A172 (cell line): ENCODE measurements around the gene CFAP58. TPM values are rescaled to one million over a fixed set of nuclear protein-coding genes. Genes with fewer than 3 reads are reported as not detected.

Experiments
- DNase-seq: peaks from one replicate; pipeline ENCODE4 v3.0.0-alpha.2; 2015; ENCODE audit warnings: low spot score
- total RNA-seq: library from RNA; depleted of rRNA; stranded (reverse); fragments of >200 nt; shearing (Covaris generic); gene quantifications from 2 replicates; pipeline ENCODE4 v1.2.3, GENCODE V29; 2014; rRNA removed

The CFAP58 gene
- 0.74 and 0.83 TPM in 2 replicates for total RNA-seq

DNA sequence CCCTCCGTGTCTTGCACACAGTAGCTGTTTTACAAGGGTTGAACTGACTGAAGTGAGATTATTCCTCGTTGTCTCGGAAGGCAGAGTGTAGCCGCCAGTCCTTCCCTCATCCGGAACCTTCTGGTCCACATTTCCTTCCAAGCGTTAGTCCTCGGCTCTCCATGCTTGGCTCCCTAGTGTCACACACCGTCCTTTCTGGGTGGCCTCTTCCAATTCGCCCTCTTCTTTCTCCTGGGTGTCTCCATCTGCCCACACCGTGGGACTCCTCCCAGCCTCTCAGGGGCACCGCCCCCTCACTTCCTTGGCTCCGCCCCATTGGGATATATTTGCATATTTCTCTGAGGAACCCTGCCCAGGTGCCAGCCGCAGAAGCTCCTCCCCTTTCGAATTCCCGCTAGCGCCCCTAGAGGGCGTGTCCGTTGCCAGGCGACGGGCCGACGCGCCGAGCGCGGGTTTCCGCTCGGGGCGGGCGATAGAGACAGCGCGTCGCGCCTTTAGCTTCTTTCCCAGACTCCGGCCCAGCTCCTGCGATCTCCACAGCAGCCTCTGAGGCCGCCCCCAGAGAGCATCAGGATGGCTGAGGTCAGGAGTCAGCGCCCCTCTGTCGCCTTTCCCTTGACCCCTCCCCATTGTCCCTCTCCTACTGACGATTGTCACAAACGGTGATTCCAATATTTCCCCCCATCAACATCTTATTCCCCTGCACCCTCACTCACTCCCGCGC lies at the start of gene CFAP58:
CFAP58 (plus strand) TSS at position 509 of the 724 bp plus-strand sequence; CDS start at position 574, 65 bp downstream.
- peak; percentile 84 for DNase-seq

DNA sequence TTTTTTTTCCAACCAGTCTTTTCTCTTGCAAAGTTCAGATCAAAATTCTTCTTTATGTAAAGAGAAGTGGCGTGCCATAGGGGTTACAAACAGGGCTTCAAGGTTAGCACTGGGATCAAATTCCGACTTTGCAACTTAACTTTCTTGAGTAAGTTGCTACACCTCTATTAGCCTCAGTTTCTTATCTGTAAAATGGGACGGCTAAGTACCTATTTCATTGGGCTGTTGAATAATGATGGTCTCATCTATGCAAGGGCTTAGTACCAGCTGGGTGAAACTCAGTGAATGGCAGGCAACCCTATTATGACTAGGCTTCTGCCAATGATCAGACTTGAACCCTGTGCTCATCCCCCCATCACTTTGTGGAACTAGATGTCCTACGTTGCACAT lies 49.3 kb upstream of the CFAP58 start:
- DNase-seq: no peak

- no peak for DNase-seq
These were observed 48.7 kb upstream of the CFAP58 start for GRCh38 chr10:104304927-104305326.

GRCh38 chr10:104306897-104307296 lies 46.7 kb upstream of the CFAP58 start:
- DNase-seq: no peak

GRCh38 chr10:104307576-104308438 lies 45.8 kb upstream of the CFAP58 start:
- DNase-seq: no peak

GRCh38 chr10:104308439-104308903 lies 45.2 kb upstream of the CFAP58 start:
- DNase-seq: no peak

DNA sequence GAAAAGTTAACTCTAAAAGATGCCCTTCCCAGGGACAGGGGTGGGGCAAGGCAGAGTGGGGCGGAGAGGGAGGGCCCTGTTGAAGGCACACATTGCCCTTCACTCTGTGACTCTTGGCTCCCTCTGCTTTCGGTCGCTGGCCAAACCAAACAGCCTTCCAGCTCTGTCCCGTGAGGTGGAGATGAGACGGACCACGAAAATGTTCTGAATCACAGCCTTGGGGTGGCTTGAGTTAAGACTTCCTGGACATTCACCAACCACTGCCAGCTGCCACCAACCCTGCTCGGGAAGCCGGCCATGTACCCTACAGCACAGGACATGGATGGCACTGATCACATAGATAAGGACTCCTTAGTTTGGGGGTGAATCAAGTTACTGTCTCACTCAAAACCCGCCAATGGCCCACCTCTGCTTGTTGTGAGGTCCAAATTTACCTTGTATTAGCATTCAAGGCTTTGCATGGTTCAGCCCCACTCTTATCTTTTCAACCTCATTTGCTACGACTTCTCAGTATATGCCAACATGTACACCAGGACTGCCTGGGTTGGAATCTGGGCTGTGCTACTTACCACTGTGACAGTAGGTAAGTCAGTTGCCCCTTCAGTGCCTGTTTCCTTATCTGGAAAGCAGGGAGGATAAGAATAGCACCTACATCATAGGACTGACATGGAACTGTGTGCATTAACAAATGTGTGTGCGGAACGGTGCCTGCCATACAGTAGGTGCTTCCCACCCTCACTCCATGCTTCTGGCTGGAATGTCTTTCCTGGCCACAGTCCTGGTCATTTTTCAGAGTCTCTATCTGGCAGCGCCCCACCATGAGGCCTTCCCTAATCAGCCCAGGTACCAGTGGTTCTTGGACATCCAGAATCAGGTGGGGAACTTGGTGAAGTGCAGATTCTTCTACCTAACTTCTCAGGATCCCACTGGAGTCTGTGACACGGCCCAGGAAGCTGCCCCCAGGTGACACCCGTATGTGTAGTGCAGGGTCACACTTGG lies 43.4 kb upstream of the CFAP58 start:
- DNase-seq: peak; percentile 85

- no peak for DNase-seq
These were observed 42.4 kb upstream of the CFAP58 start for GRCh38 chr10:104311184-104311720.

DNA sequence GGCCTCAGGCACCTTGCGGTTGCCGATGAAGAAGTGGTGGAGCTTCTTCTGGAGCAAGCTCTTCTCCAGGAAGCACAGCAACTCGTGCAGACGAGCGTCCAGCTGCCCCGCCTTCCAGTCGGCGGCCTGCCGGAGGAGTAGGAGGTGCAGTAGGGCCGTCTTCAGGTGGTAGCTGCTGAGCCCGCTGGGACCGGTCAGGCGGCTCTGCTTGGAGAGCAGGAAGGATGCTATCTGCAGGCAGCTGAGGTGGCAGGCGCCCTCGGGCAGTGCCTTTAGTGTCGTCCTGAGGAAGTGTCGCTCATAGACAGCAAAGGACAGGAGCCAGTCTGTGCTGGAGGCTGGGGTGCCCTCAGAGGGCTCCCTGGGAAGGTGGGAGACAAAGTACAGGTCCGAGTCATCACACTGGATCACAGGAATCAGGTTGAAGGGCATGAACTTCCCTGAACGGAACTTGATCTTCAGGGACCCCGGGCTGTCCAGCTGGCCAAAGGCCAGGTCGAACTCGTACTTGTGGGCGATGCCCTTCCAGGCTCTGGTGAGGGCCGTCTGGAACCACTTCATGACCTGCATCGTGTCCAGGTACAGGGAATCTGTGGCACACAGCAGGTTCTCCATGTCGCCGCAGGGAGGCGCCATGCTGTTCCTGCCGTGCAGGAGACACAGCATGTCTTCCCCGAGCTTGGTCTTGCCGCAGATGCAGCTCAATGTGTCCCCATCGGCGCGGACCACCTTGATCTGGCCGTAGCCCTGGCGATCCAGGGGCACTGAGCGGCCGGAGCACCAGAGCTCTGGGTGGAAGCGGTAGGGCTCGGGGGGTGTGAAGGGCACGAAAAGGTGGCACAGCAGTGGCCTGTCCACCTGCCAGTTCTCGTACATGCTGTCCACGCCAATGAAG lies 38.8 kb upstream of the CFAP58 start:
- DNase-seq: no peak

DNA sequence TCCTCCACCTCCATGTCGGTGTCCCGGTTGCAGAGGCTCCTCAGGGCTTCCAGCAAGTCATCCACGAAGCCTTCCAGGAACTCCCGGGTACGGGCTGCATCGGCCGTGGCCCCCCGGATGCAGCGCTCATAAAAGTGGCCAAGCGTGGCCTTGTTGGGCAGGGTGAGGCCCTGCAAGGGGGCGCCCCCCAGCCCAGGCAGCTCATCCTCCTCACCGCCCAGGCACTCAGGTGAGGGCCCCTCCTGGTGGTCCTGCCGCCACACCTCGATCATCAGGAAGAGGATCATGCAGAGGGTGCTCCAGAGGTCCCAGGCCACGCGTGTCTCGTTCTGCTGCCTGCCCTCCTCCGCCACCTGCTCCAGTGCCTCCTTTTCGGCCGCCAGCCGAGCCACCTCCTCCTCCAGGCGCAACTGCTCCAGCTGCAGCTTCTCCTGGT lies 38.1 kb upstream of the CFAP58 start:
- DNase-seq: no peak

DNA sequence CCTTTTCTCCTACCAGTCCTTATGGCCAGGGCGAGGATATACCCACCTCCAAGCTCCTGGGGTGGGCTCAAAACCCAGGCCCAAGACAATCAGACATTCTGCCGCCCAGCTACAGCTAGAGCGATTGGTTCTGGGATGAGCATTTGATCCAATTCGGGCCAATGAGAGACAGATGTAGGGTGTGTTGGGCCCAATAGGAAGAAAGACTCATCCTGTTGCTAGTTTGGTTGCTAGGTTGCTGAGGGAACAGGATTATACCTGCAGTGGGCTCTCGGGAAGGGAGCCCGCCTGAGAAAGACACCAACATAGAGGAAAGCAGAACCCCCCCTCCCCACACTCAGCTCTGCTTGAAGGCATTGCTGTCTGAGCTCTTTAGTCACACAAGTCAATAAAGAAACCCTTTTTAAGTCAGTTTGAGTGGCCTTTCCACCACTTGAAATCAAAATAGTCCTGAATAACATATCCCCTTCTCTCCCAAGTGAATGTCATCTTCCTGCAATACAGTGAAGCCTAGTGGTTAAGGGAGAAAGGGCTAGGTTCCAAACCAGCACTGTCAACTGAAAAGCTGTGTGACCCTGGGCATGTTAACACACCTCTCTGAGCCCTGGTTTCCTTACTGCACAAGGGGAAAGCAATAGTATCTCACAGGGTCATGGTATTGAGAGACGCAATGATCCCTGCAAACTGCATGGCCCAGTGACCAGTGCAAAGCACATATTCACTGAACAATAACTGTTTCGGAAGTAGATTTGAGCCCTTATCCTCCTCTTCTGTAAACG lies 37.1 kb upstream of the CFAP58 start:
- no peak for DNase-seq

DNA sequence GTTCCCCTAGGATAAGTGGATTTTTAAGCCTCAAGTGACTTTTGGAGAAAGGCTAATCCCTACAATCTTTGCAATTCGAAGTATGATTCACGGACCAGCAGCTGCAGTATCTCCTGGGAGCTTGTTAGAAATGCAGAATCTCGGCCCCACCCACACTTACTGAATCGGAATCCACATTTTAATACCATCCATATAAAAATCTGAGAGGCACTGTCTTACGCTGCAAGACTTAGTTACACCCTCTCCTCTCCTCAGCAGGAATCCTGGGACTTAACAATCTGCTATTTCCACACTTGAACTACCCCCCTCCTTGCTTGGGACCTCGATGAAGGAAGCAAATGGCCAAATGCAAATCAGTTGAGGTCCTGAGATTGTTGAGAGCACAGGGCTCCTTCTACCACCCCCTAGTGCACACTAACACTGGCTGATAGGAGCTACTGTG lies 36.3 kb upstream of the CFAP58 start:
- peak; percentile 74 for DNase-seq

DNA sequence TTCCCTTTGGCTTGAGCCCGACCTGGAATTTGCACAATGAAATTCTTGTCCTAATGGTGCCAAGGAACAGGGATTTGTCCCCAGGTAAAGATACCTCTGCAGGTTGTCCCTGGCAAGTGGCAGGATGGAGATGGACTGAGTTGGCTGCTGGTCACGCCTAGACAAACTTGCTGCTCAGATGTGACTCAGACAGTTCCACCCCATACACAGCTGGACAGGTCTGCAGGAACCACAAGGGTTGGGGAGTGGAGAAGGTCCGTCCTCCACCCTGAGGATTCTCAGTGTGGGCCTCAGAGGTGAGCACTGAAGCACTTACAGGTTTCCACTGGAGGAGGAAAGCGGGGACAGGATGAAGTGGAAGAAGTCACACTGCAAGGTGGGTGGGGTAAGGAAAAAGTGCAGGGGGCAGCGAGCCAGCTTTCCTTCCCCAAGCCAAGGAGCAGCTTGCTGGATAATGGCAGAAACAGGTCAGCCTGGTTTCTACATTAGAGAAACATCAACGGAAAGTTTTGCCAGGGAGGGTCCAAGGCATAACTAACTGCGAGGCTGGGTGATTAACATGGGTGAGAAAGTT lies 35.8 kb upstream of the CFAP58 start:
- DNase-seq: peak; percentile 63

GRCh38 chr10:104318326-104318725 lies 35.3 kb upstream of the CFAP58 start:
- DNase-seq: no peak

GRCh38 chr10:104318810-104319741 lies 34.6 kb upstream of the CFAP58 start:
- no peak for DNase-seq

GRCh38 chr10:104321226-104321625 lies 32.4 kb upstream of the CFAP58 start:
- DNase-seq: no peak

GRCh38 chr10:104321725-104322415 lies 31.8 kb upstream of the CFAP58 start:
- no peak for DNase-seq
